GM13977 (cell line): Measurements from ENCODE around the gene SIRT2.
"Not testable (repeated sequence)": the region's sequence is repeated elsewhere in the genome, so short reads cannot be mapped to it uniquely, and the experiment has no call there.

Source experiments
- DNase-seq: peaks from one replicate; pipeline ENCODE4 v3.0.0; 2012; ENCODE audit warnings: low spot score
- CTCF ChIP-seq: IDR thresholded peaks from 2 replicates; pipeline ENCODE4 v1.5.1; 2012; ENCODE audit warnings: mild to moderate bottlenecking, control low read depth; ENCODE audit not compliant: insufficient read depth; ENCODE audit errors: extremely low read depth, missing control alignments
- in situ Hi-C: fragments of 300-500 bp; cut with MboI; formaldehyde crosslinking; loops from one replicate; pipeline ENCODE4 v1.12.0; 2022; ENCODE audit warnings: low sequenced_read_pairs, low pct_unique_long_range_greater_than_20kb, mixed read lengths, inconsistent platforms; ENCODE audit not compliant: unreplicated experiment

Gene SIRT2

DNA sequence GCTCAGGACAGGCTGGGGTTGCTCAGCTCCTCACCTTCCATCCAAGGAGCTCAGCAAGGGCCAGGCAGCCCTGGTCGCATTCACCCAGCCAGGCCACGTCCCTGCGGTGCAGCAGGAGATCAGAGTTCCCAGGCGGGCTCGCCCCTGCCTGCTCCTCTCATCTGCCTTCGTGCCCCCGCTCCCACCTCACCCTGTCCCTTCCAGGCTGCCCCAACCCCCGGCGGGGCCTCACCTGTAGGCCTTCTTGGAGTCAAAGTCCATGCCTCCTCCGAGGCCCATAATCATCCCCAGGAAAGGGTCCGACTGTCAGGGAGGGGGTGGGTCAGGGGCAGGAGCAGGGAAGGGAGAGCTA is 20.0 kb downstream of the SIRT2 start:
- in situ Hi-C loops: no loop called here
- no peak for DNase-seq
- TF ChIP-seq CTCF: no peak

DNA sequence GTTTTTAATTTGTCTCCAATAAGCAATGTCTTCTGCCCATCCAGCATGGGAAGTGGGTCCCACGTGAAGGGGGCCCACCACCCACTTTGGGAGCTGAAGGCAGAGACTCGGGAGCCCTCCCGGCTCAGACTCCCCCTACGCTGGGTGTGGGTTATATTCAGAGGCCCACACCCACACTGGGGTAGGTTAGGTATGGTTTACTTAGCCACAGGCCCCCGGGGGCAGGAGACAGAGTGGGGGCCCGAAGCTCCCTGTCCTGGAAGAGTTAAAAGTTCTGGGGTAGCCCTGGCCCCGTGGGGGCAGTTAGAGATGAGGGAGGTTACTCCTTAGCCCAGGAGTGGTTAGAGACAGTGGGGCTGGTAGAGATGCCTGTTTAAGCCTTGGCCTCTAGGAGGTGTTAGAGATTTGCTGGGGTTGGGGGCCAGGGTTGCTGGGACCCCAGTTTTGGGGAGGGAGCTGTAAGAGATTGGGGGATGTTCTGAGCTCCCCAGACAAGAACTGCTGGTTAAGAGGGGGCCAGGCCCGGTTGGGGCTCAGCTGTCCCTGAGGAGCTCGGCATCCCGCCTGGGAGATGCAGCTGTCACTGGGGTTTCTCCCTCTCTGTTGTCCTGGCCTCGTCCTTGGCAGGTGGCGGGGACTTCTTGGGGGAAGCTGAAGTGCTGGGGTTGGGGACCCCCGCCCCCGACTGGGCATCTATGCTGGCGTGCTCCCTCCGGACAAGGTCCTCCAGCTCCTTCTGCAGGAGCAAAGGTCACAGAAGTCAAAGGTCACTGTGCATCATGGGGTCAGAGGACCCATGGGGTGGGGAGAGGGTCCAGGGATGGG is 20.6 kb downstream of the SIRT2 start:
- no peak for TF ChIP-seq CTCF
- in situ Hi-C loops: no loop called here
- no peak for DNase-seq

- peak; percentile 84 for DNase-seq
- in situ Hi-C loops: no loop called here
- no peak for TF ChIP-seq CTCF
Measured at GRCh38 chr19:38877781-38878574, 21.4 kb downstream of the SIRT2 start, which contains the start of gene RINL. Gene RINL, minus strand, starts transcription at chr19:38878275. Its CDS starts 1,533 bp downstream, at chr19:38876742.

- no peak for DNase-seq
- in situ Hi-C loops: no loop called here
- TF ChIP-seq CTCF: no peak
Measured at GRCh38 chr19:38875656-38876395, 23.6 kb downstream of the SIRT2 start.

DNA sequence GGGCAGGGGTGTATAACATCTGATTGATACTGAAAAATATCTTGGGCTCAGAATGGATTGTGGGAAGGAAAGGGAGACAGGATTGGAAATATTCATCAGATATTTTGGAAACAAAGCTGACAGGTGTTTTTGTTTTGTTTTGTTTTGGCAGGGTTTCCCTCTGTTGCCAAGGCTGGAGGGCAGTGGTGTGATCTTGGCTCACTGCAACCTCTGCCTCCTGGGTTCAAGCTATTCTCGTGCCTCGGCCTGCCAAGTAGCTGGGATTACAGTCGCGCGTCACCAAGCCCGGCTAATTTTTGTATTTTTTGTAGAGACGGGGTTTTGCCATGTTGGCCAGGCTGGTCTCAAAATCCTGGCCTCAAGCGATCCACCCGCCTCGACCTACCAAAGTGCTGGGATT is 26.0 kb downstream of the SIRT2 start:
- DNase-seq, in situ Hi-C loops: not testable (repeated sequence)

DNA sequence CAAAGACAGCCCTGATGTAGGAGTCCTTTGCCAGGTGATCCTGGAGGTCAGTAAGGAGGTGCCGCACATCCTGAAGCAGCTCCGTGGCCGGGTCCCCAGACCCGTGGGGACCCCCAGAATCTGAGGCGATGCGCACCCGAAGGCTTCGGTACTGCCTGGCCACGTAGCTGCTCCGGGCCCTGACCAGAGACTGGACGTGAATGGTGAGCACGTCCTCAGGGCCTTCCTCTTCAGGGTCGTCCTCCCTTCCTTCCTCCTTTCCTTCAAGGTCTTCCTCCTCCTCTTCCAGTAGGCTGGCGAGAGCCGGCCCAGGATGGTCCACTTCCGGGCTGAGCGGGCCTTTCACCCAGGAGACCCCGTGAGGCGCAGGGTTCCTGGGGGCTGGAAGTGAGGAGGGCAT is 28.8 kb downstream of the SIRT2 start:
- no peak for TF ChIP-seq CTCF
- in situ Hi-C loops: no loop called here
- no peak for DNase-seq
